Thymus (tissue), 11 donors: ENCODE measurements around the gene BDKRB2. TPM values are rescaled to one million over a fixed set of nuclear protein-coding genes. Genes with fewer than 3 reads are reported as not detected.

Experiments
- DNase-seq, 9 donors: peaks; one replicate each; pipeline ENCODE4 v3.0.0-alpha.2; 2013; ENCODE audit warnings: low spot score in 9 of 9, low read depth in 6 of 9, missing footprints in 1 of 9
- H3K27ac ChIP-seq, 2 donors: one replicate each; pipeline ENCODE4 v1.5.1; 2013; ENCODE audit warnings: control low read depth in 1 of 2, low read depth in 1 of 2, low read length in 1 of 2, mild to moderate bottlenecking in 1 of 2, moderate library complexity in 1 of 2
- H3K27me3 ChIP-seq, 2 donors: one replicate each; pipeline ENCODE4 v1.5.1; 2013; ENCODE audit warnings: low read length in 1 of 2; ENCODE audit not compliant: control insufficient read depth in 2 of 2, insufficient read depth in 1 of 2
- H3K36me3 ChIP-seq, 2 donors: one replicate each; pipeline ENCODE4 v1.5.1; 2013; ENCODE audit warnings: low read length in 1 of 2, mild to moderate bottlenecking in 1 of 2, moderate library complexity in 1 of 2; ENCODE audit not compliant: control insufficient read depth in 2 of 2, insufficient read depth in 2 of 2
- H3K4me1 ChIP-seq, 2 donors: one replicate each; pipeline ENCODE4 v1.5.1; 2013; ENCODE audit warnings: low read length in 2 of 2; ENCODE audit not compliant: control insufficient read depth in 2 of 2, insufficient read depth in 2 of 2
- H3K4me3 ChIP-seq, 2 donors: one replicate each; pipeline ENCODE4 v1.5.1; 2013; ENCODE audit warnings: low read length in 2 of 2, control low read depth in 1 of 2, mild to moderate bottlenecking in 1 of 2
- H3K9me3 ChIP-seq, 2 donors: one replicate each; pipeline ENCODE4 v1.5.1; 2013; ENCODE audit warnings: low read length in 1 of 2, mild to moderate bottlenecking in 1 of 2; ENCODE audit not compliant: control insufficient read depth in 2 of 2, insufficient read depth in 1 of 2
- WGBS: extraction: QIAGEN DNeasy Blood & Tissue Kit; methylation state at CpG from one replicate; pipeline ENCODE4 v1.1.7; 2013; 5-methylcytosine and 5-hydroxymethylcytosine counted together
- polyA plus RNA-seq: library from polyadenylated mRNA; stranded (reverse); fragments of 200-250 nt; gene quantifications from one replicate; pipeline ENCODE4 v1.2.3, GENCODE V29; 2013
- total RNA-seq: library from RNA; stranded (reverse); fragments of 120-200 nt; gene quantifications from one replicate; pipeline ENCODE4 v1.2.4, GENCODE V29; 2013
- donor health status: healthy.

The BDKRB2 gene
- total and polyA plus RNA-seq, 2 donors, result 1.1 to 1.7 TPM

GRCh38 chr14:96261053-96261452 is 56.4 kb downstream of the BDKRB2 start:
- Histone ChIP-seq H3K4me3 (no peak overlapping the region), H3K27ac (no peak overlapping the region), H3K36me3 (no peaks in the 10 kb centered on the region), H3K4me1 (no peaks in the 10 kb centered on the region), H3K9me3 (no peaks in the 10 kb centered on the region), H3K27me3 (peaks cover 0 to 3% of the 10 kb centered on the region in 2 donors)
- no peak for DNase-seq
- 88% methylated on average over 5 of the region's 5 CpGs for WGBS

DNA sequence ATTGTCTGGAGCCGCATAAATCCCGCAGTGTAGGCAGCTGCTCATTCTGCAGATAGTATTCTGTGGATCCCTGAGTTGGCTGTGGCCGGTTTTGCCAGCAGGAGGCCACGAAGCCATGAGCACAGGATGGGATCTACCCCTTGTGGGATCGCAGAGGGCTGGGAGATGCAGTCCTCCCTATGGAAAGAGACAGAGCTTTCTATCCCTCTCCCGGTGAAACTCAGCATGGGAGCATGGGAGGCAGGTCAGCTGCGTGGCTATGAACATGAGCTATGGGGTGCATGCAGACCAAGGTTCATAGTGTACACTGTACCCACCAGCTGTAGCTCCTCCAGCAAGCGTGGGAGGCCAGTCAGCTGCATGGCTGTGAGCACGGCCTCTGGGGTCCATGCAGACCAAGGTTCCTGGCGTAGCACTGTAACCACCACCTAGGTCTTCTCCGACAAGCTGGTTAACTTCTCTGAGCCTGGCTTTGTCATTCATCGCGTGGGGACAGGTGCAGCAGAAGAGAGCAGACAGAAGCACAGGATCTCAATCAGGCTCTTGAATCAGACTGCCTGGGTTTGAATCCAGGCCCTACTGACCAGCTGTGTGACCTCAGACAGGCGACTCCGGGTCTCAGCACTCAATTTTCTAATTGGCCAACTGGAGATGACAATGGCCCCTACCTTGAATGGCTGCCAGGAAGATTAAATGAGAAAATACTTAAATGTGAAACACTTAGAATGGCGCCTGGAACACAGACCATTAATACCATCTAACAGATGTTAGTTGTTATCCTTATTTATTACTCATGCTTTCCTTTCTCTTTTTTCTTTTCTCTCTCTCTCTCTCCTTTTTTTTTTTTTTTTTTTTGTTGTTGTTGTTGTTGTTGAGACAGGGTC is 57.4 kb downstream of the BDKRB2 start:
- WGBS, result 92% methylated on average over 16 of the region's 16 CpGs
- no peak overlapping the region for H3K27ac ChIP-seq
- peaks cover 0 to under 1% of the 10 kb centered on the region in 2 donors for H3K4me1 ChIP-seq
- no peak overlapping the region for H3K4me3 ChIP-seq
- no peaks in the 10 kb centered on the region for H3K9me3 ChIP-seq
- no peaks in the 10 kb centered on the region for H3K36me3 ChIP-seq
- peaks cover 0 to 1% of the 10 kb centered on the region in 2 donors for H3K27me3 ChIP-seq
- no peak for DNase-seq

GRCh38 chr14:96263347-96264199 is 58.9 kb downstream of the BDKRB2 start:
- H3K27me3 ChIP-seq, result no peaks in the 10 kb centered on the region
- H3K4me1 ChIP-seq, result peaks cover 0 to 2% of the 10 kb centered on the region in 2 donors
- no peaks in the 10 kb centered on the region for H3K36me3 ChIP-seq
- no peak overlapping the region for H3K27ac ChIP-seq
- H3K9me3 ChIP-seq, result no peaks in the 10 kb centered on the region
- no peak overlapping the region for H3K4me3 ChIP-seq
- 93% methylated on average over 20 of the region's 20 CpGs for WGBS
- DNase-seq, result no peak

- H3K27ac ChIP-seq, result no peak overlapping the region
- peaks cover 0 to 2% of the 10 kb centered on the region in 2 donors for H3K4me1 ChIP-seq
- DNase-seq, result no peak
- no peaks in the 10 kb centered on the region for H3K36me3 ChIP-seq
- no peaks in the 10 kb centered on the region for H3K27me3 ChIP-seq
- no peak overlapping the region for H3K4me3 ChIP-seq
- no peaks in the 10 kb centered on the region for H3K9me3 ChIP-seq
- WGBS, result 91% methylated on average over 14 of the region's 14 CpGs
Measured at GRCh38 chr14:96264200-96264553, 59.5 kb downstream of the BDKRB2 start.

- Histone ChIP-seq H3K9me3 (no peaks in the 10 kb centered on the region), H3K4me1 (peaks cover 0 to 2% of the 10 kb centered on the region in 2 donors), H3K36me3 (no peaks in the 10 kb centered on the region), H3K27ac (no peak overlapping the region), H3K4me3 (no peak overlapping the region), H3K27me3 (no peaks in the 10 kb centered on the region)
- WGBS, result 83% methylated on average over 3 of the region's 3 CpGs
- DNase-seq, result no peak
Measured at GRCh38 chr14:96264853-96265252, 60.2 kb downstream of the BDKRB2 start.

GRCh38 chr14:96265383-96266095 is 60.9 kb downstream of the BDKRB2 start:
- Histone ChIP-seq H3K4me1 (peaks cover 0 to 2% of the 10 kb centered on the region in 2 donors), H3K27ac (no peak overlapping the region), H3K36me3 (no peaks in the 10 kb centered on the region), H3K4me3 (no peak overlapping the region), H3K9me3 (no peaks in the 10 kb centered on the region), H3K27me3 (no peaks in the 10 kb centered on the region)
- DNase-seq, result no peak
- 81% methylated on average over 16 of the region's 16 CpGs for WGBS

- no peaks in the 10 kb centered on the region for H3K27me3 ChIP-seq
- 55% methylated on average over 3 of the region's 3 CpGs for WGBS
- H3K9me3 ChIP-seq, result no peaks in the 10 kb centered on the region
- DNase-seq, result peak in 1 of 9 donors; percentile 25
- no peak overlapping the region for H3K27ac ChIP-seq
- no peak overlapping the region for H3K4me3 ChIP-seq
- H3K36me3 ChIP-seq, result no peaks in the 10 kb centered on the region
- peaks cover 0 to 2% of the 10 kb centered on the region in 2 donors for H3K4me1 ChIP-seq
Measured at GRCh38 chr14:96267336-96267735, 62.7 kb downstream of the BDKRB2 start.

GRCh38 chr14:96267916-96268315 is 63.3 kb downstream of the BDKRB2 start:
- H3K9me3 ChIP-seq, result no peaks in the 10 kb centered on the region
- no peak overlapping the region for H3K4me3 ChIP-seq
- H3K27me3 ChIP-seq, result no peaks in the 10 kb centered on the region
- DNase-seq, result no peak
- no peaks in the 10 kb centered on the region for H3K36me3 ChIP-seq
- H3K27ac ChIP-seq, result no peak overlapping the region
- WGBS, result 97% methylated on average over 5 of the region's 5 CpGs
- peaks cover 0 to 2% of the 10 kb centered on the region in 2 donors for H3K4me1 ChIP-seq
